GM13977 (cell line): ENCODE measurements around the gene FOXO3.

ENCODE experiments used
- DNase-seq: peaks from one replicate; pipeline ENCODE4 v3.0.0; 2012; ENCODE audit warnings: low spot score
- in situ Hi-C: fragments of 300-500 bp; cut with MboI; formaldehyde crosslinking; loops from one replicate; pipeline ENCODE4 v1.12.0; 2022; ENCODE audit warnings: low sequenced_read_pairs, low pct_unique_long_range_greater_than_20kb, mixed read lengths, inconsistent platforms; ENCODE audit not compliant: unreplicated experiment
- TF ChIP-seq, protein P1 (sequence below): IDR thresholded peaks from 2 replicates; pipeline ENCODE4 v1.5.1; 2012; ENCODE audit warnings: mild to moderate bottlenecking, control low read depth; ENCODE audit not compliant: insufficient read depth; ENCODE audit errors: extremely low read depth, missing control alignments

FOXO3 gene

DNA sequence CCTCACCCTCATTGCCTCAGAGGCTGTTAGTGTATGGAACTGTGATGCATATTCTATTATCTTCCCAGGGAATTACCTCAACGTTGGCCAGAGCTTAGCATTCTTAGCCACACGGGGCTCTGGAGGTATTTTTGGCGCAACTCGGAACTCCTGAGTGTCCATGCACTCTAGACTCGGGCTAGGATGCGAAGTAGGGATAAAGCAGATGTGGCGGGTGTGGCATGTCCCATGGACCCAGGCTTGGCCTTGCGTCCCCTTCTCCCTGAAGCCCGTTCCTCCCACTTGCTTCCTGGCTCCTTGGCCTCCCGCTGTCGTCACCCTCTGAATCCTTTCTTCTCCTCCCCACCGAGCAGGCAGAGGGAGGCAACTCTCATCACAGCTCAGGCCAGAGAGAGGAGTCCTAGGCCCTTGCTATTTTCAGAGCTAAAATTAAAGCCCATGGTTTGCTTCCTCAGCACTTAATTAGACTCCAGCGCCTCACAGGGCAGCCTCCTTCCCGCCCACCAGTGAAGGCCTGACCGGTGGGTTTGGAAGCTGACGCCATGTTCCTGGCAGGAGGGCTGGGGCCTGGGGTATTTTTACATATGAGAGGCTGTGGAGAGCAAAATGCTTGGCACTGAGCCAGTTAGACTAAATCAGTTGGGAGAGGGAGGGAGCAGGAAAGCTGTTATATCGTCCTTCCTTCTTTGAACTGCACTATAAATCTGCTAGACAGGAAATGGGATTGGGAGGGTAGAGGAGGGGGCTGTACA lies 138.7 kb downstream of the FOXO3 start:
- no peak for DNase-seq
- TF ChIP-seq, protein P1, sequence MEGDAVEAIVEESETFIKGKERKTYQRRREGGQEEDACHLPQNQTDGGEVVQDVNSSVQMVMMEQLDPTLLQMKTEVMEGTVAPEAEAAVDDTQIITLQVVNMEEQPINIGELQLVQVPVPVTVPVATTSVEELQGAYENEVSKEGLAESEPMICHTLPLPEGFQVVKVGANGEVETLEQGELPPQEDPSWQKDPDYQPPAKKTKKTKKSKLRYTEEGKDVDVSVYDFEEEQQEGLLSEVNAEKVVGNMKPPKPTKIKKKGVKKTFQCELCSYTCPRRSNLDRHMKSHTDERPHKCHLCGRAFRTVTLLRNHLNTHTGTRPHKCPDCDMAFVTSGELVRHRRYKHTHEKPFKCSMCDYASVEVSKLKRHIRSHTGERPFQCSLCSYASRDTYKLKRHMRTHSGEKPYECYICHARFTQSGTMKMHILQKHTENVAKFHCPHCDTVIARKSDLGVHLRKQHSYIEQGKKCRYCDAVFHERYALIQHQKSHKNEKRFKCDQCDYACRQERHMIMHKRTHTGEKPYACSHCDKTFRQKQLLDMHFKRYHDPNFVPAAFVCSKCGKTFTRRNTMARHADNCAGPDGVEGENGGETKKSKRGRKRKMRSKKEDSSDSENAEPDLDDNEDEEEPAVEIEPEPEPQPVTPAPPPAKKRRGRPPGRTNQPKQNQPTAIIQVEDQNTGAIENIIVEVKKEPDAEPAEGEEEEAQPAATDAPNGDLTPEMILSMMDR = no peak
- in situ Hi-C loops = no loop called here

DNA sequence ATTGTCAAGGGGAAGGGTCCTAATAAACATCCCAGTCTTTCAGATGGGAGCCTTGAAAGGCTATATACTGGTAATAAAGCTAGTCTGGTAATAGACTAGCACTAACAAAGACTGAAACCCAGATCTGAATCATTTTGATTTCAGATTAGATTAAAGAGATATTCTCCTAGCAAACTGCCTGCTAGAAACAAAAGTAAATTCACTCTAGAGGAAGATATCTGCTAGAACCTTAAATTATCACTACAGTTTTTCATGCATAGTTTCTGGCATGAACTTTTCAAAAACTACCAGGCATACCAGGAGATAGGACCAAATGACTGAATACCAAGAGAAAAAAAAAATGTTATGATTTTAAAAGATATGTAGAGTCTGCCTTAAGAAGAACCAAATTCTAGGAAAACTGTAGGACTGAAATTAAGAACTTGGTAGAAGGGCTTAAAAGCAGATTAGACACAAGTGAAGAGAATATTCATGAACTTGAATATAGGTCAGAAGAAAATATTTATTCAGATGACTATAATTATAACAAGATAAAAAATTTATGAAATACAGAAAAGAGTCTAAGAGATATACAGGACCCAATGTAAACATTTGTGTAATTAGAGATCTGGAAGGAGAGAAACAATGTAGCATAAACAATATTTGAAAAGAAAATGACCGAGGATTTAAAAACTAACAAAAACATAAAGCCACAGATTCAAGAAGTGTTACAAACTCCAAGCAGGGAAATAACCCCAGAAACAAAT lies 141.6 kb downstream of the FOXO3 start:
- no peak for DNase-seq
- in situ Hi-C loops = no loop called here
- TF ChIP-seq, protein P1 = no peak

DNA sequence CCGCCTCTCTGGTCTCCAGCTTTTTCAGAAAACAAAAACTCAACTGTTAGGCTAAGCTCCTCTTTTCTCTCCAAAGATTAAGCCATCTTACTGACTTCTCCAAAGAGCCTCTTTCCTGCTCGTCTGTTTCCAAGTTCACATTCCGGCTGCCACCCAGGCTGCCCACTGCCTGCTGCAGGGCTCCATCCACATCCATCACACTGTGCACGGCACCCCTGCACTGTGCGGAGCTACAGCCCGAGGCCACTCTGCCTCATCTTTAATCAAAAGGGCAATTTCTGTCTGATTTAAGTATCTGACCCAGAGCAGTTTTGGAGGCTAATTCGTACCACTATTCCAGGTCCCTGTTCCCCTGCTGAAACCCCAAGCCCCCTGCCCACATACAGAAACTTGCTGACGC lies 145.9 kb downstream of the FOXO3 start:
- TF ChIP-seq, protein P1 = no peak
- no peak for DNase-seq
- in situ Hi-C loops = no loop called here

DNA sequence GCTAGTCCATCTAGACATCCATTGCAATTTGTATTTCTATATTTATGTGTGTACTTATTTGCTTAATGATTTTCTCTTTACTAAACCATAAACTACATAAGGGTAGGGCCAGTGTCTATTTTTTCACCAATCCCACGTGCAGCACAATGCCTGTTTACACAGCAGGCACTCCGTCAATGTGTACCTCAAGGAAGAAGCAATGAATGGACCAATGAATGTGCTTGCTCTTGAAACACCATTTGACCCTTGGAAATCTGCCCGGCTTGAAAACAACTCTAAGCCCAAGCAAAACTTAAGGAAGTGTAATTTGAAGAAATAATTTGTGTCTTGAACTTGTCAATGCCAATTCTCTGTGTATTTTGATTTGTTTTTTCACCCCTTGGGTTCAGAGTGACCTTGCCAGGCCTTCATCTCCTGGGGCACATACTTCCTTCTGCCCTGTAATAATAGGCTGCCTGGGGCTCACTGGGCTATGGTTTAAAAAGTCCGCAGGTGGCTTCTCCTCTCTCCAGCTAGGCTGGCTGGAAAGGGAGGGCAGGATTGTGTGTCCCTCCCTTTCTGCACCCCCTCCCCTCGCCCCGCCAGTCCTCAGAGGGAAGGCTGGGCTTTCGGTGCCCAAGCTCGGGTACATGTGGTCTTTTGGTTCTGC lies 146.7 kb downstream of the FOXO3 start:
- in situ Hi-C loops = no loop called here
- TF ChIP-seq, protein P1 = no peak
- DNase-seq = no peak

DNA sequence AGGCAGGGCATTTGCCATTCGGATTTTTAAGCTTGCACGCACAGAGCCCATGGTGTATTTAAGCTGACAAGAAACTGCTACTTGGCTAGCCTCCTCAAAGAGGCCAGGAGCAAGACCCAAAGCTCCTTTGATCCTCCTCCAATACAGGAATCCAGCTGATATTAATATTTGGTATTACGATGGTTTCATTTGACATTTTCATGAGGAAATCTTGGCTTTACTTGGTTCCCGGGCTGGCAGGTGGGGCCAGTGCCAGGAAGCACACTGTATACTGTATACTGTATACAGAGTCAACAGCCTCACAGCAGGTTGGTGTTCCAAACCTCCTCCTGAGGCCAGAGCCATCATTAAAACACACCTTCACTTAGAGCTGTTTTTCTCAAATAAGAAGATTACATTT lies 149.3 kb downstream of the FOXO3 start:
- in situ Hi-C loops = no loop called here
- no peak for DNase-seq
- TF ChIP-seq, protein P1 = no peak

DNA sequence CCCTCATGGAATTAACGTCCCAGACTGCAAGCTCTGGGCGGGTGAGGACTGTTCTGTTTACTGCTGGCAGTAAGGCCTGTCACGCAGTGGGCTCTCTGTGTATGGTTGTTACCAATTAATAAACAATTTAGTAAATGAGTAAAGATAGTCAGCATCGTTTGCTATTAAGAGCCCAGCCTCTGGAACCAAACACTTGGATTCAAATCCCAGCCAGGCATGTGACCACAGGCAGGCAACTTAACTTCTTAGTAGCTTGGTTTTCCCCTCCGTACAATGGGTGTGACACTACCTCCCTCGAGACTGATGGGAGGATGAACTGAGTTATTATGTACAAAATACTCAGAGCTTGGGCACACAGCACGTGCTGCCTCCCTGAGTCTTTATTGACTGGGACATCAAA lies 149.8 kb downstream of the FOXO3 start:
- in situ Hi-C loops = no loop called here
- DNase-seq = no peak
- TF ChIP-seq, protein P1 = no peak
